Neural cell (in vitro differentiated cells): Measurements from ENCODE around the gene USP32. TPM values are rescaled to one million over a fixed set of nuclear protein-coding genes. Genes with fewer than 3 reads are reported as not detected.

ENCODE experiments used
- H2AFZ ChIP-seq: fragments of 200-600, 300-800 bp; sonication (generic), shearing (Covaris generic); 2 replicates; pipeline ENCODE4 v1.6.0; 2014; ENCODE audit warnings: low read depth, mild to moderate bottlenecking, antibody characterized with exemption, low read length, moderate library complexity
- H3F3A ChIP-seq: fragments of 200-600 bp; shearing (Covaris generic); 2 replicates; pipeline ENCODE4 v1.6.1; 2016; ENCODE audit warnings: mild to moderate bottlenecking, moderate library complexity, mixed read lengths, antibody characterized with exemption, low read length; ENCODE audit not compliant: insufficient read depth, poor library complexity, severe bottlenecking
- H3K27ac ChIP-seq: fragments of 200-600, 300-800 bp; sonication (generic), shearing (Covaris generic); 2 replicates; pipeline ENCODE4 v1.5.1; 2014; ENCODE audit warnings: mild to moderate bottlenecking, low read length, moderate library complexity
- H3K27me3 ChIP-seq: fragments of 300-800, 200-600 bp; sonication (generic), shearing (Covaris generic); 2 replicates; pipeline ENCODE4 v1.6.0; 2014; ENCODE audit warnings: mild to moderate bottlenecking, low read depth, low read length, moderate library complexity; ENCODE audit not compliant: insufficient read depth
- H3K36me3 ChIP-seq: fragments of 300-800, 200-600 bp; sonication (generic), shearing (Covaris generic); 2 replicates; pipeline ENCODE4 v1.5.1; 2014; ENCODE audit warnings: mild to moderate bottlenecking, antibody characterized with exemption, low read length, moderate library complexity; ENCODE audit not compliant: insufficient read depth
- H3K4me2 ChIP-seq: fragments of 300-800, 200-600 bp; sonication (generic), shearing (Covaris generic); 2 replicates; pipeline ENCODE4 v1.6.0; 2014; ENCODE audit warnings: mild to moderate bottlenecking, low read length
- H3K4me3 ChIP-seq: fragments of 300-800, 200-600 bp; sonication (generic), shearing (Covaris generic); 2 replicates; pipeline ENCODE4 v1.5.1; 2014; ENCODE audit warnings: mild to moderate bottlenecking, low read length, moderate library complexity
- H3K79me2 ChIP-seq: fragments of 200-600 bp; shearing (Covaris generic); replicated peaks from 2 replicates; pipeline ENCODE4 v1.6.0; 2014; ENCODE audit warnings: mild to moderate bottlenecking, low read length, moderate library complexity; ENCODE audit not compliant: insufficient read depth
- H3K9ac ChIP-seq: fragments of 300-800, 200-600 bp; sonication (generic), shearing (Covaris generic); 2 replicates; pipeline ENCODE4 v1.6.1; 2016; ENCODE audit warnings: mild to moderate bottlenecking, low read length, mixed read lengths
- H3K9me2 ChIP-seq: fragments of 200-600 bp; shearing (Covaris generic); 2 replicates; pipeline ENCODE4 v1.6.1; 2016; ENCODE audit warnings: mild to moderate bottlenecking, low read length, mixed read lengths; ENCODE audit not compliant: insufficient read depth
- H3K9me3 ChIP-seq: fragments of 200-600, 300-800 bp; sonication (generic), shearing (Covaris generic); 2 replicates; pipeline ENCODE4 v1.6.1; 2016; ENCODE audit warnings: mild to moderate bottlenecking, mixed run types, low read length, moderate library complexity, mixed read lengths
- H4K20me1 ChIP-seq: fragments of 200-600 bp; shearing (Covaris generic); 2 replicates; pipeline ENCODE4 v1.6.1; 2016; ENCODE audit warnings: mild to moderate bottlenecking, mixed run types; ENCODE audit not compliant: insufficient read depth
- CTCF ChIP-seq: fragments of 450-650 bp; IDR thresholded peaks from 2 replicates; pipeline ENCODE4 v1.5.1; 2014; ENCODE audit warnings: antibody characterized with exemption, mild to moderate bottlenecking, moderate library complexity; ENCODE audit not compliant: poor library complexity, severe bottlenecking
- EP300 ChIP-seq: fragments of 450-650 bp; conservative IDR thresholded peaks from 2 replicates; pipeline ENCODE4 v1.6.1; 2014; ENCODE audit warnings: antibody characterized with exemption, mild to moderate bottlenecking, moderate library complexity; ENCODE audit not compliant: poor library complexity, severe bottlenecking
- EZH2 ChIP-seq: fragments of 200-600, 300-800 bp; shearing (Covaris generic), sonication (generic); IDR thresholded peaks from 2 replicates; pipeline ENCODE4 v1.6.1; 2014; ENCODE audit warnings: antibody characterized with exemption, low read length, borderline replicate concordance, mild to moderate bottlenecking; ENCODE audit not compliant: insufficient read depth, poor library complexity, severe bottlenecking
- MXI1 ChIP-seq: fragments of 450-650 bp; conservative IDR thresholded peaks from 2 replicates; pipeline ENCODE4 v1.6.1; 2014; ENCODE audit warnings: antibody characterized with exemption, mild to moderate bottlenecking; ENCODE audit not compliant: poor library complexity, severe bottlenecking
- POLR2AphosphoS5 ChIP-seq: IDR thresholded peaks from 2 replicates; pipeline ENCODE4 v1.6.1; 2012
- RAD21 ChIP-seq: fragments of 450-650 bp; conservative IDR thresholded peaks from 2 replicates; pipeline ENCODE4 v1.6.1; 2014; ENCODE audit warnings: antibody characterized with exemption, mild to moderate bottlenecking, moderate library complexity
- REST ChIP-seq: IDR thresholded peaks from 2 replicates; pipeline ENCODE4 v1.6.1; 2012; ENCODE audit warnings: borderline replicate concordance
- SMC3 ChIP-seq: fragments of 450-650 bp; conservative IDR thresholded peaks from 2 replicates; pipeline ENCODE4 v1.6.1; 2014; ENCODE audit warnings: antibody characterized with exemption, mild to moderate bottlenecking, moderate library complexity; ENCODE audit not compliant: poor library complexity
- TAF1 ChIP-seq: IDR thresholded peaks from 2 replicates; pipeline ENCODE4 v1.6.1; 2012; ENCODE audit warnings: low read depth
- polyA plus RNA-seq: library from polyadenylated mRNA; depleted of rRNA; stranded (reverse); fragments of >200 nt; gene quantifications from 2 replicates; pipeline ENCODE4 v1.2.3, GENCODE V29; 2014

Gene USP32
- polyA plus RNA-seq, 1 donor from 2014 or later: 25.7 TPM

DNA sequence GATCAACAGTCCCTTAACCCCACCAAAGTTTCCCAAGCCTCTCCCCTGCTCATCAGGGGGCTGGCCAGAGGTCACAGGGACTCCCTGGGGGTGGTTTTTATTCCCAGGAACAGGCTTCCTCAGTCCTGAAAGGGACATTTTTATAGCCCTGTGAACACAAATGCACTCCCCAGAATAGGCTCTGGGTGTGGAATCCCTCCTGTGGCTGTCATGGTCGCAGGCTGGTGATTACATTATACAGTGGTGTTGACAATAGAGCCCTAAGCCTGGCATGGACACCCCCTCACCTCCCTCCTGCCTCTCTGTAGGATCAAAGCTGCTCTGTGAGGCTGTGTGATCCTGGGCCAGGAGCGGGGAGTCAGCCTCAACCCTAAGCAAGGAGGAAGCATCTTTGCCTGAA lies 243.6 kb downstream of the USP32 start:
- Histone ChIP-seq H3K9me3 (no peaks in the 10 kb centered on the region), H3K4me2 (no peak overlapping the region), H3K27ac (no peak overlapping the region), H3F3A (no peaks in the 10 kb centered on the region), H3K36me3 (no peaks in the 10 kb centered on the region), H4K20me1 (no peaks in the 10 kb centered on the region), H3K79me2 (no peaks in the 10 kb centered on the region), H2AFZ (no peak overlapping the region), H3K4me3 (no peak overlapping the region), H3K9ac (no peak overlapping the region), H3K27me3 (peaks cover 35% of the 10 kb centered on the region), H3K9me2 (no peaks in the 10 kb centered on the region)
- TF ChIP-seq MXI1: no peak
- no peak for TF ChIP-seq EP300
- TF ChIP-seq EZH2: no peak
- no peak for TF ChIP-seq TAF1
- TF ChIP-seq SMC3: no peak
- TF ChIP-seq CTCF: no peak
- TF ChIP-seq REST: no peak
- no peak for TF ChIP-seq POLR2AphosphoS5
- TF ChIP-seq RAD21: no peak

- Histone ChIP-seq H3K4me2 (no peak overlapping the region), H3K36me3 (no peaks in the 10 kb centered on the region), H3K27ac (no peak overlapping the region), H3K27me3 (peaks cover 36% of the 10 kb centered on the region), H3K9ac (no peak overlapping the region), H3K9me2 (no peaks in the 10 kb centered on the region), H2AFZ (no peak overlapping the region), H3F3A (no peaks in the 10 kb centered on the region), H3K9me3 (no peaks in the 10 kb centered on the region), H3K4me3 (no peak overlapping the region), H3K79me2 (no peaks in the 10 kb centered on the region), H4K20me1 (no peaks in the 10 kb centered on the region)
- TF ChIP-seq RAD21 (no peak), REST (no peak), MXI1 (no peak), EP300 (no peak), CTCF (no peak), EZH2 (no peak), SMC3 (no peak), TAF1 (no peak), POLR2AphosphoS5 (no peak)
Measured at GRCh38 chr17:60147553-60148223, 244.2 kb downstream of the USP32 start.
